OCI-LY7 (cell line): Measurements from ENCODE around the gene ICAM5. TPM values are rescaled to one million over a fixed set of nuclear protein-coding genes. Genes with fewer than 3 reads are reported as not detected.

Experiments
- BruUV-seq: library from RNA; stranded (reverse); fragments of 400-500 nt; replicated peaks from 2 replicates; lab custom pipeline; 2021; lab: Mats Ljungman, UMichigan
- CTCF ChIA-PET: fragments of 300-600 bp; sonication (Branson Sonifier 250); formaldehyde crosslinking; loops from one replicate; lab custom pipeline; 2022; ENCODE audit warnings: antibody characterized with exemption; ENCODE audit not compliant: unreplicated experiment; lab: Charles Lee
- POLR2A ChIA-PET: fragments of 300-600 bp; sonication (Branson Sonifier 250); formaldehyde crosslinking; loops from one replicate; lab custom pipeline; 2022; ENCODE audit warnings: antibody characterized with exemption; lab: Charles Lee
- DNase-seq: peaks from one replicate; pipeline ENCODE4 v3.0.0-alpha.2; 2015; ENCODE audit warnings: low spot score
- H2AFZ ChIP-seq: fragments of 200-600 bp; sonication (generic), shearing (Covaris generic); 2 replicates; pipeline ENCODE4 v1.6.1; 2014; ENCODE audit warnings: mild to moderate bottlenecking, antibody characterized with exemption, low read length, moderate library complexity
- H3K27ac ChIP-seq: fragments of 200-600 bp; sonication (generic); 2 replicates; pipeline ENCODE4 v1.5.1; 2014; ENCODE audit warnings: mixed run types, low read depth, mild to moderate bottlenecking, moderate library complexity, low read length, inconsistent platforms; ENCODE audit not compliant: poor library complexity, severe bottlenecking
- H3K36me3 ChIP-seq: fragments of 200-600 bp; sonication (generic); 2 replicates; pipeline ENCODE4 v1.6.1; 2014; ENCODE audit warnings: mild to moderate bottlenecking, antibody characterized with exemption, low read length, moderate library complexity, mixed read lengths; ENCODE audit not compliant: insufficient read depth
- H3K4me1 ChIP-seq: fragments of 200-600 bp; sonication (generic); 2 replicates; pipeline ENCODE4 v1.5.1; 2014; ENCODE audit warnings: mild to moderate bottlenecking, low read length; ENCODE audit not compliant: insufficient read depth, poor library complexity, severe bottlenecking
- H3K4me2 ChIP-seq: fragments of 200-600 bp; sonication (generic); 2 replicates; pipeline ENCODE4 v1.6.1; 2014; ENCODE audit warnings: mild to moderate bottlenecking, low read length
- H3K4me3 ChIP-seq: fragments of 200-600 bp; sonication (generic); 2 replicates; pipeline ENCODE4 v1.5.1; 2014; ENCODE audit warnings: mild to moderate bottlenecking, low read depth, low read length; ENCODE audit not compliant: poor library complexity, severe bottlenecking
- H3K79me2 ChIP-seq: fragments of 200-600 bp; sonication (generic); 2 replicates; pipeline ENCODE4 v1.6.1; 2016; ENCODE audit warnings: low read depth, mild to moderate bottlenecking, low read length, moderate library complexity, mixed read lengths; ENCODE audit not compliant: insufficient read depth
- H3K9me2 ChIP-seq: fragments of 200-600 bp; sonication (generic); 2 replicates; pipeline ENCODE4 v1.6.1; 2016; ENCODE audit warnings: mild to moderate bottlenecking, low read length, mixed read lengths; ENCODE audit not compliant: insufficient read depth
- H3K9me3 ChIP-seq: fragments of 200-600 bp; sonication (generic); 2 replicates; pipeline ENCODE4 v1.6.1; 2014; ENCODE audit warnings: mild to moderate bottlenecking, mixed run types, low read length, mixed read lengths
- H4K20me1 ChIP-seq: fragments of 200-600 bp; sonication (generic); 2 replicates; pipeline ENCODE4 v1.6.1; 2014; ENCODE audit warnings: mild to moderate bottlenecking, antibody characterized with exemption, low read length, moderate library complexity, mixed read lengths; ENCODE audit not compliant: insufficient read depth
- EZH2phosphoT487 ChIP-seq: fragments of 200-600 bp; sonication (generic); IDR thresholded peaks from 2 replicates; pipeline ENCODE4 v1.6.1; 2018; ENCODE audit warnings: low read depth, borderline replicate concordance, mild to moderate bottlenecking, mixed run types, antibody characterized with exemption, low read length, moderate library complexity, mixed read lengths
- intact Hi-C: fragments of 100-400 bp; cut with micrococcal nuclease; formaldehyde crosslinking; loops from one replicate; pipeline ENCODE4 v1.10.0; 2022; ENCODE audit not compliant: unreplicated experiment
- total RNA-seq, 2 experiments: library from RNA; depleted of rRNA in 1 of 2; stranded (reverse); fragments of >200 nt in 1 of 2; shearing (Covaris generic) in 1 of 2; gene quantifications; 2 replicates each; pipeline ENCODE4 v1.2.3, GENCODE V29; 2014 to 2022
- TF ChIP-seq, protein P1 (sequence below): fragments of 200-600 bp; sonication (generic); conservative IDR thresholded peaks from 2 replicates; pipeline ENCODE4 v1.5.1; 2014; ENCODE audit warnings: mild to moderate bottlenecking, antibody characterized with exemption, low read length, moderate library complexity, mixed read lengths

The ICAM5 gene
- total RNA-seq, 2 experiments from 2014 or later = 6.4 to 10.8 TPM

DNA sequence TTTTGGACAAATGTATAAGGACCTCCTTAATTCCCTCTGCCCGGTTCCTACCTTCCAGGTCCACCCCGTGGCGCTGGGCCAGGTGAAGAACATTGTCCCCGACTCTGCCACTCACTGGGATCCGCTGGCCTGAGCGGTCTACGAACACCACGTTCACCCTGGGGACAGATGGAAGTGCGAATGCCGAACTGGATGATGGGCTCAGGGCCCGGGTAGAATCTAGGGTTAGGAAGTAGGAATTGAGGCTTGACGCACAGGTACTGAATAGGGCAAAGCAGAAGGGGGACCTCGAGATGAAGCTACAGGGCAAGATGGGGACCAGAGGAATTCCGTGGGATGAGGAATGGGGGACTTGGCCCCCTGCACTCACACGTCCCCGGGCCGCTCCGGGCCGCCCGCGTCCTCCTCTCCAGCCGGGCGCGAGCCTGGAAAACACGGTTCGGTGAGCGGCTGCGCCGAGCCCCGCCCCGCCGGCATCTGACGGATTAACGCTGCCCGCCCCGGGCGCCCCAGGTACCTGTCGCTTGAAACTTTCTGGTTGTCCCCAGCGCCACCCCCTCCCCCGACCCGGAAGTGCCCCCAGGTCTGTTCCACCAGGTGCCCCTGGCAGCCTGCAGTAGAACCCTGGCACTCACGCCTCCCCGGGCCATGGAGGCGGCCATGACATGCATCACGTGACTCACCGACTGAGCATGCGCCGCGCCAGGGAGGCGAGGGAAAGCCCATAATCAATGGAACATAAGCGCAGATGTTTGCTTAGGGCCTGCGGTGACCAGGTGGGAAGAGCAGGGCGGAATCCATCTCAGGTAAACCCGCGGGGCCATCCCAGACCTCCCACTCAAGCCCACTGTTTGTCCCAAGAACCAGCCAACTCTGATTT, 25.8 kb downstream of the ICAM5 start, which contains the start of gene FDX2:
Gene FDX2 (minus strand): TSS at position 681 of the 880 bp plus-strand sequence. CDS start 19 bp downstream, at position 662.
- Histone ChIP-seq H3K36me3 (peaks cover 62% of the 10 kb centered on the region), H2AFZ (peak within 1 kb of the TSS; percentile 65), H3K4me1 (peaks cover 13% of the 10 kb centered on the region), H3K9me3 (no peaks in the 10 kb centered on the region), H3K9me2 (no peaks in the 10 kb centered on the region), H3K4me2 (peak within 1 kb of the TSS; percentile 96), H3K79me2 (no peaks in the 10 kb centered on the region), H4K20me1 (no peaks in the 10 kb centered on the region), H3K4me3 (peak within 1 kb of the TSS; percentile 82), H3K27ac (peak within 1 kb of the TSS; percentile 2)
- intact Hi-C loops = no loop called here
- BruUV-seq = no TSS peak
- ChIA-PET POLR2A (interaction anchor here (0.5 to 0.7 kb wide), 4 partner anchors 18 to 59 kb away, joined by 3 to 5 read pairs (median 4); partner anchors contain the start of gene RAVER1), CTCF (no interaction called here)
- no peak for TF ChIP-seq EZH2phosphoT487
- DNase-seq = peak; percentile 86

DNA sequence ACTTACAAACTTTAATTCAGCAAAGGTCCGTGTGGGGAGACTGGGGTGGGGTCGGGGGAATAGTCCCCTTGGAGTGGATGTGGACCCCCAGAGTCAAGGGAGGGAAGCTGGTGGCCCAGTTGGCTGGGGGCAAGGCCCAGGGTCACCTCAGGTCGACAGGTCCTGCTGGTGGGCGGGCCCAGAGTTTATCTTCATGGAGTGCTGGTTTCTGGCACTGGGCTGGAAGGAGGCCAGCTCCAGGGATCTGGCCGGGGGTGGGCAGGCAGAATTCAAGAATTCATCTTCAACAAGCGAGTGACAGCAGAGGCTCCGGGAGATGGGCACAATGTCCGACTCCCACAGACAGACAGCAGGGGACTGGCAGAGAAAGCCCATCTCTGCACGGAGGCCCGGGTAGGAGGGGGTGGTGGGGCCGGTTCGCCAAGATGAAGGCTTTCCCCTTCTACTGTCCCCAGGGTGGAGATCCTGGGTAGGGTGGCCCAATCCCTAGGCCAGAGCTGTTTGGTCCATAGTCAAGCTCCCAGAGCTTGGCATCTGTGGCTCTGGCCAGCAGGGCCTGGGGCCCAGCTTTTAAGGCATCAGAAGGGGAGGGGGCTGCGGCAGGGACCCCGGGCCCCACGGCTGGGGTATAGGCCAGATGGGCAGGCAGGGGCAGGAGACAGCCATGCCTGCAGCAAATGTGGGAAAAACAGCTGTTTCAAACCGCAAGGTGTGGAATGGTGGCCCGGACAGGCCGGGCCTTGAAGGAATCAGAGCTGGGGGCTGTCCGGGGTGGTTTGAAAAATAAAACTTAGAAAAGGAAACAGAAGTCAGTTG, 26.7 kb downstream of the ICAM5 start:
- no peaks in the 10 kb centered on the region for H4K20me1 ChIP-seq
- ChIA-PET POLR2A (no interaction called here), CTCF (no interaction called here)
- H3K36me3 ChIP-seq = peaks cover 67% of the 10 kb centered on the region
- DNase-seq = no peak
- no peak overlapping the region for H2AFZ ChIP-seq
- peaks cover 13% of the 10 kb centered on the region for H3K4me1 ChIP-seq
- peak overlapping the region; percentile 96 for H3K4me2 ChIP-seq
- BruUV-seq = TSS peak; percentile 86
- intact Hi-C loops = no loop called here
- H3K4me3 ChIP-seq = peak overlapping the region; percentile 82
- H3K27ac ChIP-seq = no peak overlapping the region
- no peaks in the 10 kb centered on the region for H3K9me3 ChIP-seq
- TF ChIP-seq EZH2phosphoT487 = no peak
- TF ChIP-seq, protein P1, sequence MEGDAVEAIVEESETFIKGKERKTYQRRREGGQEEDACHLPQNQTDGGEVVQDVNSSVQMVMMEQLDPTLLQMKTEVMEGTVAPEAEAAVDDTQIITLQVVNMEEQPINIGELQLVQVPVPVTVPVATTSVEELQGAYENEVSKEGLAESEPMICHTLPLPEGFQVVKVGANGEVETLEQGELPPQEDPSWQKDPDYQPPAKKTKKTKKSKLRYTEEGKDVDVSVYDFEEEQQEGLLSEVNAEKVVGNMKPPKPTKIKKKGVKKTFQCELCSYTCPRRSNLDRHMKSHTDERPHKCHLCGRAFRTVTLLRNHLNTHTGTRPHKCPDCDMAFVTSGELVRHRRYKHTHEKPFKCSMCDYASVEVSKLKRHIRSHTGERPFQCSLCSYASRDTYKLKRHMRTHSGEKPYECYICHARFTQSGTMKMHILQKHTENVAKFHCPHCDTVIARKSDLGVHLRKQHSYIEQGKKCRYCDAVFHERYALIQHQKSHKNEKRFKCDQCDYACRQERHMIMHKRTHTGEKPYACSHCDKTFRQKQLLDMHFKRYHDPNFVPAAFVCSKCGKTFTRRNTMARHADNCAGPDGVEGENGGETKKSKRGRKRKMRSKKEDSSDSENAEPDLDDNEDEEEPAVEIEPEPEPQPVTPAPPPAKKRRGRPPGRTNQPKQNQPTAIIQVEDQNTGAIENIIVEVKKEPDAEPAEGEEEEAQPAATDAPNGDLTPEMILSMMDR = no peak
- H3K79me2 ChIP-seq = no peaks in the 10 kb centered on the region
- no peaks in the 10 kb centered on the region for H3K9me2 ChIP-seq
